ENCODE results near the gene SUPT4H1. TPM values are rescaled to one million over a fixed set of nuclear protein-coding genes. Genes with fewer than 3 reads are reported as not detected.

Gene SUPT4H1
- total RNA-seq, 2 experiments from 2014 or later = 113 to 114 TPM

GRCh38 chr17:58332778-58333735 lies 18.9 kb downstream of the SUPT4H1 start:
- H3K4me1 Mint-ChIP-seq (ENCODE audit: low read depth) = peaks cover 51% of the 10 kb centered on the region
- intact Hi-C loops (cut with micrococcal nuclease) = loop anchor here (5.0 to 10.0 kb wide), 2 partner anchors 772 to 1494 kb away; partner anchors contain the start of gene TRIM37
- POLR2A ChIA-PET = interaction anchor here (0.5 to 18.5 kb wide), 15 partner anchors 3 to 1496 kb away, joined by 3 to 1114 read pairs (median 5); partner anchors contain the start of genes MTMR4, RNF43, SUPT4H1 and TSPOAP1
- H3K9me3 Mint-ChIP-seq = peaks cover 6% of the 10 kb centered on the region
- DNase-seq = peak; percentile 88
- H3K27ac Mint-ChIP-seq = peak overlapping the region; percentile 98
- CTCF ChIA-PET = interaction anchor here (0.6 to 4.7 kb wide), 9 partner anchors 8 to 155 kb away, joined by 3 to 58 read pairs (median 4); partner anchors contain the start of genes HSF5 and SUPT4H1
- peak overlapping the region; percentile 92 for H3K4me3 Mint-ChIP-seq
- peaks cover 23% of the 10 kb centered on the region for H3K27me3 Mint-ChIP-seq
- H3K36me3 Mint-ChIP-seq = peaks cover 79% of the 10 kb centered on the region

- peaks cover 25% of the 10 kb centered on the region for H3K27me3 Mint-ChIP-seq
- peak; percentile 95 for DNase-seq
- peaks cover 52% of the 10 kb centered on the region for H3K4me1 Mint-ChIP-seq (ENCODE audit: low read depth)
- H3K4me3 Mint-ChIP-seq = peak overlapping the region; percentile 92
- peak overlapping the region; percentile 98 for H3K27ac Mint-ChIP-seq
- ChIA-PET CTCF (interaction anchor here (0.6 to 4.7 kb wide), 7 partner anchors 9 to 115 kb away, joined by 3 to 58 read pairs (median 5); partner anchors contain the start of gene SUPT4H1), POLR2A (interaction anchor here (0.5 to 18.5 kb wide), 17 partner anchors 2 to 1497 kb away, joined by 3 to 1114 read pairs (median 3); partner anchors contain the start of genes MTMR4, RNF43, SUPT4H1 and TSPOAP1)
- peaks cover 6% of the 10 kb centered on the region for H3K9me3 Mint-ChIP-seq
- intact Hi-C loops (cut with micrococcal nuclease) = loop anchor here (5.0 to 10.0 kb wide), 2 partner anchors 773 to 1495 kb away; partner anchors contain the start of gene TRIM37
- H3K36me3 Mint-ChIP-seq = peaks cover 77% of the 10 kb centered on the region
Measured at GRCh38 chr17:58331815-58332777, 19.9 kb downstream of the SUPT4H1 start.

- peaks cover 25% of the 10 kb centered on the region for H3K27me3 Mint-ChIP-seq
- H3K9me3 Mint-ChIP-seq = peaks cover 6% of the 10 kb centered on the region
- intact Hi-C loops (cut with micrococcal nuclease) = loop anchor here (5.0 to 10.0 kb wide), 2 partner anchors 774 to 1496 kb away; partner anchors contain the start of gene TRIM37
- CTCF ChIA-PET = interaction anchor here (1.5 to 4.7 kb wide), 3 partner anchors 13 to 21 kb away, joined by 3 to 58 read pairs (median 17); partner anchors contain the start of gene SUPT4H1
- H3K36me3 Mint-ChIP-seq = peaks cover 73% of the 10 kb centered on the region
- POLR2A ChIA-PET = interaction anchor here (0.6 to 18.5 kb wide), 7 partner anchors 1 to 717 kb away, joined by 5 to 1114 read pairs (median 23); partner anchors contain the start of genes RNF43, SUPT4H1 and TSPOAP1
- H3K27ac Mint-ChIP-seq = peak overlapping the region; percentile 98
- peaks cover 50% of the 10 kb centered on the region for H3K4me1 Mint-ChIP-seq (ENCODE audit: low read depth)
- peak overlapping the region; percentile 92 for H3K4me3 Mint-ChIP-seq
- DNase-seq = peak; percentile 85
Measured at GRCh38 chr17:58330997-58331814, 20.8 kb downstream of the SUPT4H1 start.

- ChIA-PET CTCF (interaction anchor here (1.5 to 4.7 kb wide), 2 partner anchors 14 to 21 kb away, joined by 3 to 58 read pairs; partner anchors contain the start of gene SUPT4H1), POLR2A (interaction anchor here (3.7 to 18.5 kb wide), 4 partner anchors 0 to 22 kb away, joined by 23 to 1114 read pairs (median 616); partner anchors contain the start of genes SUPT4H1 and TSPOAP1)
- Mint-ChIP-seq H3K27ac (peak overlapping the region; percentile 98), H3K27me3 (peaks cover 25% of the 10 kb centered on the region), H3K4me1 (ENCODE audit: low read depth) (peaks cover 47% of the 10 kb centered on the region), H3K4me3 (peak overlapping the region; percentile 92), H3K9me3 (peaks cover 6% of the 10 kb centered on the region), H3K36me3 (peaks cover 69% of the 10 kb centered on the region)
- intact Hi-C loops (cut with micrococcal nuclease) = loop anchor here (5.0 to 10.0 kb wide), 2 partner anchors 774 to 1497 kb away; partner anchors contain the start of gene TRIM37
- peak; percentile 61 for DNase-seq
Measured at GRCh38 chr17:58330538-58330996, 21.4 kb downstream of the SUPT4H1 start.

GRCh38 chr17:58329810-58330537 lies 22.0 kb downstream of the SUPT4H1 start:
- Mint-ChIP-seq H3K4me1 (ENCODE audit: low read depth) (peaks cover 44% of the 10 kb centered on the region), H3K27me3 (peaks cover 25% of the 10 kb centered on the region), H3K4me3 (peak overlapping the region; percentile 92), H3K27ac (peak overlapping the region; percentile 98), H3K9me3 (peaks cover 6% of the 10 kb centered on the region), H3K36me3 (peaks cover 63% of the 10 kb centered on the region)
- DNase-seq = peak; percentile 76
- POLR2A ChIA-PET = interaction anchor here (3.7 to 18.5 kb wide), 4 partner anchors 0 to 22 kb away, joined by 23 to 1114 read pairs (median 616); partner anchors contain the start of genes SUPT4H1 and TSPOAP1
- intact Hi-C loops (cut with micrococcal nuclease) = loop anchor here (1.0 to 10.0 kb wide), 7 partner anchors 8 to 1497 kb away; partner anchors contain the start of genes RNF43, SUPT4H1 and TRIM37
- CTCF ChIA-PET = interaction anchor here (1.5 to 4.7 kb wide), 2 partner anchors 14 to 22 kb away, joined by 3 to 58 read pairs; partner anchors contain the start of gene SUPT4H1

- DNase-seq = peak; percentile 92
- Mint-ChIP-seq H3K27me3 (peaks cover 25% of the 10 kb centered on the region), H3K4me3 (peak overlapping the region; percentile 92), H3K36me3 (peaks cover 55% of the 10 kb centered on the region), H3K4me1 (ENCODE audit: low read depth) (peaks cover 44% of the 10 kb centered on the region), H3K9me3 (peaks cover 6% of the 10 kb centered on the region), H3K27ac (peak overlapping the region; percentile 98)
- CTCF ChIA-PET = interaction anchor here (1.3 to 4.0 kb wide), 5 partner anchors 12 to 159 kb away, joined by 7 to 52 read pairs (median 10); partner anchors contain the start of genes HSF5 and RNF43
- POLR2A ChIA-PET = interaction anchor here (1.4 to 18.5 kb wide), 5 partner anchors 10 to 88 kb away, joined by 3 to 1114 read pairs (median 23); partner anchors contain the start of genes RNF43 and SUPT4H1
- intact Hi-C loops (cut with micrococcal nuclease) = loop anchor here (1.0 kb wide), 5 partner anchors 9 to 88 kb away; partner anchors contain the start of genes RNF43 and SUPT4H1
Measured at GRCh38 chr17:58329035-58329809, 22.8 kb downstream of the SUPT4H1 start.

GRCh38 chr17:58328195-58329034 lies 23.6 kb downstream of the SUPT4H1 start, which contains the start of gene TSPOAP1:
Gene TSPOAP1 (minus strand): TSS chr17:58328795. CDS start chr17:58327920, 875 bp downstream.
- peak within 1 kb of the TSS; percentile 98 for H3K27ac Mint-ChIP-seq
- H3K36me3 Mint-ChIP-seq = peaks cover 49% of the 10 kb centered on the region
- CTCF ChIA-PET = interaction anchor here (0.7 to 4.0 kb wide), 9 partner anchors 9 to 160 kb away, joined by 3 to 52 read pairs (median 7); partner anchors contain the start of genes HSF5, RNF43 and SUPT4H1
- H3K4me1 Mint-ChIP-seq (ENCODE audit: low read depth) = peaks cover 44% of the 10 kb centered on the region
- intact Hi-C loops (cut with micrococcal nuclease) = loop anchor here (1.0 kb wide), 5 partner anchors 10 to 89 kb away; partner anchors contain the start of genes RNF43 and SUPT4H1
- POLR2A ChIA-PET = interaction anchor here (0.6 to 18.5 kb wide), 12 partner anchors 10 to 186 kb away, joined by 3 to 1114 read pairs (median 5); partner anchors contain the start of genes MTMR4, RNF43 and SUPT4H1
- peak; percentile 90 for DNase-seq
- peaks cover 25% of the 10 kb centered on the region for H3K27me3 Mint-ChIP-seq
- peaks cover 6% of the 10 kb centered on the region for H3K9me3 Mint-ChIP-seq
- H3K4me3 Mint-ChIP-seq = peak within 1 kb of the TSS; percentile 92
